Loucy (cell line): ENCODE measurements around the gene ZNF493.

Experiments
- EZH2phosphoT487 ChIP-seq: fragments of 200-600 bp; IDR thresholded peaks from 2 replicates; pipeline ENCODE4 v1.6.1; 2018; ENCODE audit warnings: antibody characterized with exemption, mild to moderate bottlenecking, moderate library complexity, borderline replicate concordance
- TF ChIP-seq, protein P1 (sequence below): fragments of 200-600 bp; sonication (generic); conservative IDR thresholded peaks from 2 replicates; pipeline ENCODE4 v1.5.1; 2014; ENCODE audit warnings: mild to moderate bottlenecking, antibody characterized with exemption, low read length

DNA sequence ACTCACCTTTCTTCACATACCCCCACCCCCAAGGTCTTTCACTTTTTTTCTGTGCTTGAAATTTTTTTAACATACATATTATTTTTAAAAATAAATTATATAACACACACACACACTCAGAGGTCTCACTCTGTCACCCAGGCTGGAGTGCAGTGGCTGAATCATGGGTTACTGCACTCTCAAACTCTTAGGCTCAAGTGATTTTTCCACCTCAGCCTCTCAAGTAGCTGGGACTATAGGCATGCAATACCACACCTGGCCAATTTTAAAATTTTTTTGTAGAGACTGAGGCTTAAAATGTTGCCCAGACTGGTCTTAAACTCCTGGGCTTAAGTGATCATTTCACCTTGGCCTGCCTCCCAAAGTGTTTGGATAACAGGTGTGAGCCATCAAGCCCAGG lies 75.6 kb downstream of the ZNF493 start:
- TF ChIP-seq, protein P1, sequence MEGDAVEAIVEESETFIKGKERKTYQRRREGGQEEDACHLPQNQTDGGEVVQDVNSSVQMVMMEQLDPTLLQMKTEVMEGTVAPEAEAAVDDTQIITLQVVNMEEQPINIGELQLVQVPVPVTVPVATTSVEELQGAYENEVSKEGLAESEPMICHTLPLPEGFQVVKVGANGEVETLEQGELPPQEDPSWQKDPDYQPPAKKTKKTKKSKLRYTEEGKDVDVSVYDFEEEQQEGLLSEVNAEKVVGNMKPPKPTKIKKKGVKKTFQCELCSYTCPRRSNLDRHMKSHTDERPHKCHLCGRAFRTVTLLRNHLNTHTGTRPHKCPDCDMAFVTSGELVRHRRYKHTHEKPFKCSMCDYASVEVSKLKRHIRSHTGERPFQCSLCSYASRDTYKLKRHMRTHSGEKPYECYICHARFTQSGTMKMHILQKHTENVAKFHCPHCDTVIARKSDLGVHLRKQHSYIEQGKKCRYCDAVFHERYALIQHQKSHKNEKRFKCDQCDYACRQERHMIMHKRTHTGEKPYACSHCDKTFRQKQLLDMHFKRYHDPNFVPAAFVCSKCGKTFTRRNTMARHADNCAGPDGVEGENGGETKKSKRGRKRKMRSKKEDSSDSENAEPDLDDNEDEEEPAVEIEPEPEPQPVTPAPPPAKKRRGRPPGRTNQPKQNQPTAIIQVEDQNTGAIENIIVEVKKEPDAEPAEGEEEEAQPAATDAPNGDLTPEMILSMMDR: no peak
- no peak for TF ChIP-seq EZH2phosphoT487
